ENCODE measurements around the gene GNB3. TPM values are rescaled to one million over a fixed set of nuclear protein-coding genes. Genes with fewer than 3 reads are reported as not detected.

GNB3 gene
- total and polyA plus RNA-seq, 9 of the 15 experiments (the other 6 are each of a cell fraction or from before 2014, with no cell fraction given) = 1.4 to 5.8 (median 2.0) TPM

GRCh38 chr12:6823182-6824084 lies 17.3 kb upstream of the GNB3 start:
- Histone ChIP-seq H3K9me3 (replicated peaks; ENCODE audit: control insufficient read depth, insufficient read depth, low read depth, low read length) (no peaks in the 10 kb centered on the region), H4K20me1 (replicated peaks; ENCODE audit: control insufficient read depth, insufficient read depth, low read length) (no peaks in the 10 kb centered on the region), H3K4me2 (ENCODE audit: insufficient read depth, low read length) (no peak overlapping the region), H3K27ac (ENCODE audit: extremely low read depth, low read depth, low read length) (no peak overlapping the region), H2AFZ (ENCODE audit: low read depth, low read length) (no peak overlapping the region), H3K27me3 (ENCODE audit: control insufficient read depth in 2 of 2, insufficient read depth in 2 of 2, low read length in 2 of 2) (peaks cover 0 to 4% of the 10 kb centered on the region in 2 experiments; a peak in 2 of 5 replicates), H3K4me3 (no peak overlapping the region), H3K9me1 (ENCODE audit: control insufficient read depth, insufficient read depth, low read length) (no peaks in the 10 kb centered on the region), H3K4me1 (replicated peaks in 1 of 2; ENCODE audit: control insufficient read depth in 2 of 2, insufficient read depth in 2 of 2, low read length in 2 of 2) (peaks cover 14 to 39% of the 10 kb centered on the region in 2 experiments; a peak in 4 of 5 replicates), H3K9ac (ENCODE audit: insufficient read depth in 1 of 2, low read depth in 2 of 2, low read length in 2 of 2) (no peak overlapping the region), H3K79me2 (ENCODE audit: control insufficient read depth, insufficient read depth, low read length) (peaks cover 5% of the 10 kb centered on the region; the same call in 2 of the 3 replicates), H3K36me3 (ENCODE audit: control insufficient read depth, insufficient read depth, low read length) (no peaks in the 10 kb centered on the region)
- ChIA-PET CTCF (ENCODE audit: low intra/inter-chr PET ratio) (interaction anchor here (1.3 kb wide), 1 partner anchor 70 kb away, joined by 3 read pairs; no protein-coding TSS in a partner anchor), POLR2A (interaction anchor here (0.5 to 1.0 kb wide), 2 partner anchors 10 to 42 kb away, joined by 3 read pairs; no protein-coding TSS in a partner anchor)
- TF ChIP-seq HDAC3 (IDR thresholded peaks at IDR 0.05; ENCODE audit: borderline replicate concordance, partially characterized antibody) (no peak), JUND (IDR thresholded peaks at IDR 0.05; ENCODE audit: borderline replicate concordance, low read depth, low read length) (no peak), JUND (tag; IDR thresholded peaks at IDR 0.05; ENCODE audit: borderline replicate concordance, low read depth, low read length) (no peak), FUS (optimal IDR thresholded peaks at IDR 0.05; ENCODE audit: low read depth, low read length) (no peak), DACH1 (IDR thresholded peaks at IDR 0.05; ENCODE audit: partially characterized antibody) (no peak), PURB (CRISPR knock-in tag; IDR thresholded peaks at IDR 0.05; ENCODE audit: low read depth) (no peak), NEUROD1 (IDR thresholded peaks at IDR 0.05; ENCODE audit: borderline replicate concordance, low read depth, low read length, partially characterized antibody) (no peak), KDM4B (IDR thresholded peaks at IDR 0.05; ENCODE audit: borderline replicate concordance in 2 of 2, low read depth in 1 of 2) (no peak), SRSF3 (IDR thresholded peaks at IDR 0.05; ENCODE audit: insufficient read depth, low read length) (no peak), E2F3 (CRISPR knock-in tag; IDR thresholded peaks at IDR 0.05) (no peak), HCFC1 (IDR thresholded peaks at IDR 0.05; ENCODE audit: low read depth, low read length) (no peak), PKNOX1 (IDR thresholded peaks at IDR 0.05) (no peak), NR2C2 (CRISPR knock-in tag; IDR thresholded peaks at IDR 0.05) (no peak), NR2C2 (tag; IDR thresholded peaks at IDR 0.05) (no peak), ARHGAP35 (IDR thresholded peaks at IDR 0.05; ENCODE audit: partially characterized antibody) (no peak)
- WGBS (ENCODE audit: insufficient coverage, low coverage, missing lambda C conversion rate) = 24% methylated on average over 4 of the region's 12 CpGs
- DNase-seq (ENCODE audit: extremely low read depth in 1 of 4, low spot score in 3 of 4) = no peak
- in situ Hi-C loops (cut with MboI) = no loop called here
- no peak for FAIRE-seq
- ATAC-seq = no peak
- intact Hi-C loops (cut with micrococcal nuclease) = loop anchor here (10.0 kb wide), 2 partner anchors 209 to 269 kb away; partner anchors contain the start of gene IFFO1
- no TSS peak for BruUV-seq (replicated peaks)

All from K562 (cell line).